HepG2 (cell line): ENCODE results near the gene MC1R. TPM values are rescaled to one million over a fixed set of nuclear protein-coding genes. Genes with fewer than 3 reads are reported as not detected.

ENCODE experiments used
- ASH2L ChIP-seq: fragments of 300-600, 200-600 bp; sonication (generic); IDR thresholded peaks from 2 replicates; pipeline ENCODE4 v1.7.0; 2017; ENCODE audit warnings: low read depth, mild to moderate bottlenecking, moderate library complexity, mixed read lengths, low read length; ENCODE audit not compliant: insufficient read length
- CBFB ChIP-seq: sonication (generic); formaldehyde crosslinking; IDR thresholded peaks from 2 replicates; pipeline ENCODE4 v1.4.0; 2020; ENCODE audit warnings: missing genetic modification reagents
- FOXO4 ChIP-seq: sonication (generic); formaldehyde crosslinking; conservative IDR thresholded peaks from 2 replicates; pipeline ENCODE4 v1.8.1; 2023; ENCODE audit warnings: missing genetic modification reagents
- GPBP1L1 ChIP-seq: sonication (generic); formaldehyde crosslinking; IDR thresholded peaks from 2 replicates; pipeline ENCODE4 v1.5.0; 2020; ENCODE audit warnings: mild to moderate bottlenecking, missing genetic modification reagents
- NR2F1 ChIP-seq, 2 experiments: fragments of 450-650 bp in 1 of 2; formaldehyde crosslinking in 1 of 2; IDR thresholded peaks; 2 replicates each; pipeline versions ENCODE4 v1.5.0 to v1.6.1; 2016 to 2020; ENCODE audit warnings: mild to moderate bottlenecking in 1 of 2, missing compliant biosample characterization in 1 of 2, missing genetic modification reagents in 1 of 2, moderate library complexity in 1 of 2
- RXRB ChIP-seq: IDR thresholded peaks from 2 replicates; pipeline ENCODE4 v1.6.1; 2016; ENCODE audit warnings: borderline replicate concordance, missing genetic modification reagents, missing compliant biosample characterization
- SAP130 ChIP-seq: IDR thresholded peaks from 2 replicates; pipeline ENCODE4 v1.6.1; 2016; ENCODE audit warnings: low read depth
- SKIL ChIP-seq: sonication (generic); formaldehyde crosslinking; IDR thresholded peaks from 2 replicates; pipeline ENCODE4 v1.8.0; 2022; ENCODE audit warnings: missing genetic modification reagents, mild to moderate bottlenecking, moderate library complexity, borderline replicate concordance
- SNAPC5 ChIP-seq: sonication (generic); formaldehyde crosslinking; IDR thresholded peaks from 2 replicates; pipeline ENCODE4 v1.8.1; 2023; ENCODE audit warnings: mild to moderate bottlenecking, missing genetic modification reagents, borderline replicate concordance
- XBP1 ChIP-seq: sonication (generic); formaldehyde crosslinking; IDR thresholded peaks from 2 replicates; pipeline ENCODE4 v1.5.0; 2020; ENCODE audit warnings: missing genetic modification reagents
- ZBTB49 ChIP-seq: sonication (generic); formaldehyde crosslinking; IDR thresholded peaks from 2 replicates; pipeline ENCODE4 v1.4.0; 2020; ENCODE audit warnings: missing genetic modification reagents, borderline replicate concordance
- ZBTB7A ChIP-seq: sonication (generic); formaldehyde crosslinking; IDR thresholded peaks from 2 replicates; pipeline ENCODE4 v1.8.0; 2022; ENCODE audit warnings: mild to moderate bottlenecking, missing genetic modification reagents
- ZFAT ChIP-seq: sonication (generic); formaldehyde crosslinking; conservative IDR thresholded peaks from 2 replicates; pipeline ENCODE4 v1.8.1; 2023; ENCODE audit warnings: missing genetic modification reagents, inconsistent platforms
- ZKSCAN8 ChIP-seq: IDR thresholded peaks from 2 replicates; pipeline ENCODE4 v1.6.1; 2016; ENCODE audit warnings: borderline replicate concordance, missing genetic modification reagents, missing compliant biosample characterization
- ZMAT3 ChIP-seq: sonication (generic); formaldehyde crosslinking; conservative IDR thresholded peaks from 2 replicates; pipeline ENCODE4 v1.7.0; 2021; ENCODE audit warnings: missing genetic modification reagents
- ZNF33B ChIP-seq: sonication (generic); formaldehyde crosslinking; IDR thresholded peaks from 2 replicates; pipeline ENCODE4 v1.5.1; 2020; ENCODE audit warnings: mild to moderate bottlenecking, missing genetic modification reagents
- ZNF44 ChIP-seq: sonication (generic); formaldehyde crosslinking; IDR thresholded peaks from 2 replicates; pipeline ENCODE4 v1.5.1; 2020; ENCODE audit warnings: mild to moderate bottlenecking, missing genetic modification reagents
- ZNF605 ChIP-seq: sonication (generic); formaldehyde crosslinking; IDR thresholded peaks from 2 replicates; pipeline ENCODE4 v1.8.0; 2022; ENCODE audit warnings: mild to moderate bottlenecking, missing genetic modification reagents
- ZNF672 ChIP-seq: sonication (generic); formaldehyde crosslinking; IDR thresholded peaks from 2 replicates; pipeline ENCODE4 v1.8.1; 2022; ENCODE audit warnings: missing genetic modification reagents
- ZNF7 ChIP-seq: IDR thresholded peaks from 2 replicates; pipeline ENCODE4 v1.6.1; 2016; ENCODE audit warnings: missing biosample characterization, missing genetic modification reagents
- ZNF891 ChIP-seq: sonication (generic); formaldehyde crosslinking; IDR thresholded peaks from 2 replicates; pipeline ENCODE4 v1.5.0; 2020; ENCODE audit warnings: mild to moderate bottlenecking, missing genetic modification reagents
- ZSCAN25 ChIP-seq: sonication (generic); formaldehyde crosslinking; IDR thresholded peaks from 2 replicates; pipeline ENCODE4 v1.8.0; 2022; ENCODE audit warnings: mild to moderate bottlenecking, missing genetic modification reagents
- polyA plus RNA-seq, 8 experiments: library from polyadenylated mRNA; depleted of rRNA in 3 of 8; stranded (reverse) in 7 of 8; unstranded in 1 of 8; fragments of >200 nt; fragmentation: Illumina TruSeq in 4 of 8; extraction: Trizol in 4 of 8; gene quantifications; 2 replicates each; pipeline versions ENCODE4 v1.2.1 to v1.2.3, GENCODE V29; 2011 to 2016; ENCODE audit warnings: low read depth in 4 of 8, missing spikeins in 1 of 8, mixed read lengths in 1 of 8; ENCODE audit not compliant: insufficient read depth in 1 of 8
- total RNA-seq, 5 experiments: library from RNA; depleted of rRNA; stranded (reverse); fragments of >200 nt; fragmentation: Illumina TruSeq; extraction: Trizol; gene quantifications; 2 replicates each; pipeline ENCODE4 v1.2.3, GENCODE V29; 2016; ENCODE audit warnings: low read depth in 1 of 5

Gene MC1R
- total and polyA plus RNA-seq, 2 of the 13 experiments (the other 11 are each of a cell fraction or from before 2014, with no cell fraction given) = 9.1 to 14.8 TPM

GRCh38 chr16:89915303-89916232 is 3.1 kb upstream of the MC1R start (continued):
- TF ChIP-seq SNAPC5 (CRISPR knock-in tag) = no peak
- TF ChIP-seq ZNF44 (CRISPR knock-in tag) = peak; percentile 89
- peak; percentile 56 for TF ChIP-seq ZKSCAN8 (CRISPR knock-in tag)
- peak; percentile 73; the same call in 1 of the 2 replicates for TF ChIP-seq SKIL (CRISPR knock-in tag)
- TF ChIP-seq FOXO4 = no peak
- peak; percentile 89 for TF ChIP-seq ZNF605 (CRISPR knock-in tag)
- no peak for TF ChIP-seq ZNF7 (CRISPR knock-in tag)
- no peak for TF ChIP-seq GPBP1L1
- peak; percentile 80 for TF ChIP-seq RXRB (CRISPR knock-in tag)
- peak; percentile 77 for TF ChIP-seq ZFAT
- peak; percentile 91; the same call in 1 of the 2 replicates for TF ChIP-seq ZSCAN25 (CRISPR knock-in tag)
- peak; percentile 84; the same call in 1 of the 2 replicates for TF ChIP-seq CBFB
- no peak for TF ChIP-seq XBP1 (CRISPR knock-in tag)
- peak; percentile 93 for TF ChIP-seq ZNF33B (CRISPR knock-in tag)
- TF ChIP-seq ZNF672 (CRISPR knock-in tag) = no peak
- peak; percentile 89 for TF ChIP-seq ZBTB49 (CRISPR knock-in tag)
- peak; percentile 36; the same call in 1 of the 2 replicates for TF ChIP-seq ZMAT3 (CRISPR knock-in tag)
- peak; percentile 82 for TF ChIP-seq ASH2L
- TF ChIP-seq ZBTB7A (CRISPR knock-in tag) = peak; percentile 99
- TF ChIP-seq SAP130 (CRISPR knock-in tag) = peak; percentile 69
- peak; percentile 37; the same call in 1 of the 2 replicates for TF ChIP-seq ZNF891 (CRISPR knock-in tag)
- peak; percentile 89 to 96 for TF ChIP-seq NR2F1 (CRISPR knock-in tag; IDR thresholded peaks at IDR 0.05)
